Mesothelial cell of epicardium (in vitro differentiated cells): ENCODE results near the gene SLC2A6. TPM values are rescaled to one million over a fixed set of nuclear protein-coding genes. Genes with fewer than 3 reads are reported as not detected.

ENCODE experiments used
- DNase-seq, 2 experiments: peaks; one replicate each; pipeline ENCODE4 v3.0.0; 2021; ENCODE audit warnings: low spot score in 2 of 2; ENCODE audit not compliant: unreplicated experiment in 2 of 2
- H3K27ac Mint-ChIP-seq: 2 replicates; pipeline ENCODE4 v1.8.0; 2021; ENCODE audit warnings: mixed read lengths
- H3K27me3 Mint-ChIP-seq: 2 replicates; pipeline ENCODE4 v1.8.0; 2021; ENCODE audit warnings: low read depth, mixed read lengths
- H3K36me3 Mint-ChIP-seq: 2 replicates; pipeline ENCODE4 v1.8.0; 2021; ENCODE audit warnings: mixed read lengths
- H3K4me1 Mint-ChIP-seq: 2 replicates; pipeline ENCODE4 v1.8.0; 2021; ENCODE audit warnings: mixed read lengths
- H3K4me3 Mint-ChIP-seq: 2 replicates; pipeline ENCODE4 v1.8.0; 2021; ENCODE audit warnings: mild to moderate bottlenecking, moderate library complexity, mixed read lengths
- H3K9me3 Mint-ChIP-seq: 2 replicates; pipeline ENCODE4 v1.8.0; 2021; ENCODE audit warnings: mixed read lengths
- total RNA-seq: library from RNA; stranded (reverse); gene quantifications from 3 replicates; pipeline ENCODE4 v1.2.1, GENCODE V29; 2021
- TF ChIP-seq, protein P1 (sequence below): fragments of 200-600 bp; sonication (generic); IDR thresholded peaks from one replicate; pipeline ENCODE4 v1.5.0; 2021; ENCODE audit warnings: antibody characterized with exemption; ENCODE audit not compliant: unreplicated experiment

The SLC2A6 gene
- total RNA-seq, 1 donor from 2014 or later, result 9.0 TPM

DNA sequence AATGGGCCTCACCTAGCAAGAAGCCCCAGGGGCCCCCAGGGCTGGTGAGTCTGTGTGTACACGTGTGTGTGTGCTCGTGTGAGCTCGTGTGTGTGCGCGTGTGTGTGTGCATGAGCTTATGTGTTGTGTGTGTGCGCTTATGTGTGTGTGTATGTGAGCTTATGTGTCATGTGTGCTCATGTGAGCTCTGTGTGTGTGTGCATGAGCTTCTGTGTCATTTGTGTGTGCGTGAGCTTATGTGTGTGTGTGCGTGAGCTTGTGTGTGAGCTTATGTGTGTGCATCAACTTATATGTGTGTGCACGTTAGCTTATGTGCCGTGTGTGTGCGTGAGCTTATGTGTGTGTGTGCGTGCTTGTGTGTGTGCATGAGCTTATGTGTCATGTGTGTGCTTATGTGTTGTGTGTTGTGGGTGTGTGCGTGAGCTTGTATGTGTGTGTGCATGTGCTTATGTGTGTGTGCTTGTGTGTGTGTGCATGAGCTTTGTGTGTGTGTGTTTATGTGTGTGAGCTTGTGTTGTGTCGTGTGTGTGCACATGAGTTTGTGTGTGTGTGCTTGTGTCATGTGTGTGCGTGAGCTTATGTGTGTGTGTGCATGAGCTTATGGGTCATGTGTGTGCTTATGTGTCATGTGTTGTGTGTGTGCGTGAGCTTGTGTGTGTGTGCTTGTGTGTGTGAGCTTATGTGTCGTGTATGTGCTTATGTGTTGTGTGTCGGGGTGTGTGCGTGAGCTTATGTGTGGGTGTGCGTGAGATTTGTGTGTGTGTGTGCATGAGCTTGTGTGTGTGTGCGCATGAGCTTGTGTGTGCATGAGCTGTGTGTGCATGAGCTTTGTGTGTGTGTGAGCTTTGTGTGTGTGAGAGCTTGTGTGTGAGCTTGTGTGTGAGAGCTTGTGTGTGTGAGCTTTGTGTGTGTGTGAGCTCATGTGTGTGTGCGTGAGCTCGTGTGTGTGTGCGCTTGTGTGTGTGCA, 16.7 kb upstream of the SLC2A6 start:
- Mint-ChIP-seq H3K4me1 (peaks cover 13% of the 10 kb centered on the region), H3K27ac (no peak overlapping the region), H3K4me3 (no peak overlapping the region), H3K27me3 (no peaks in the 10 kb centered on the region), H3K36me3 (no peaks in the 10 kb centered on the region), H3K9me3 (no peaks in the 10 kb centered on the region)
- TF ChIP-seq, protein P1, sequence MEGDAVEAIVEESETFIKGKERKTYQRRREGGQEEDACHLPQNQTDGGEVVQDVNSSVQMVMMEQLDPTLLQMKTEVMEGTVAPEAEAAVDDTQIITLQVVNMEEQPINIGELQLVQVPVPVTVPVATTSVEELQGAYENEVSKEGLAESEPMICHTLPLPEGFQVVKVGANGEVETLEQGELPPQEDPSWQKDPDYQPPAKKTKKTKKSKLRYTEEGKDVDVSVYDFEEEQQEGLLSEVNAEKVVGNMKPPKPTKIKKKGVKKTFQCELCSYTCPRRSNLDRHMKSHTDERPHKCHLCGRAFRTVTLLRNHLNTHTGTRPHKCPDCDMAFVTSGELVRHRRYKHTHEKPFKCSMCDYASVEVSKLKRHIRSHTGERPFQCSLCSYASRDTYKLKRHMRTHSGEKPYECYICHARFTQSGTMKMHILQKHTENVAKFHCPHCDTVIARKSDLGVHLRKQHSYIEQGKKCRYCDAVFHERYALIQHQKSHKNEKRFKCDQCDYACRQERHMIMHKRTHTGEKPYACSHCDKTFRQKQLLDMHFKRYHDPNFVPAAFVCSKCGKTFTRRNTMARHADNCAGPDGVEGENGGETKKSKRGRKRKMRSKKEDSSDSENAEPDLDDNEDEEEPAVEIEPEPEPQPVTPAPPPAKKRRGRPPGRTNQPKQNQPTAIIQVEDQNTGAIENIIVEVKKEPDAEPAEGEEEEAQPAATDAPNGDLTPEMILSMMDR, result no peak
- DNase-seq, result no peak

DNA sequence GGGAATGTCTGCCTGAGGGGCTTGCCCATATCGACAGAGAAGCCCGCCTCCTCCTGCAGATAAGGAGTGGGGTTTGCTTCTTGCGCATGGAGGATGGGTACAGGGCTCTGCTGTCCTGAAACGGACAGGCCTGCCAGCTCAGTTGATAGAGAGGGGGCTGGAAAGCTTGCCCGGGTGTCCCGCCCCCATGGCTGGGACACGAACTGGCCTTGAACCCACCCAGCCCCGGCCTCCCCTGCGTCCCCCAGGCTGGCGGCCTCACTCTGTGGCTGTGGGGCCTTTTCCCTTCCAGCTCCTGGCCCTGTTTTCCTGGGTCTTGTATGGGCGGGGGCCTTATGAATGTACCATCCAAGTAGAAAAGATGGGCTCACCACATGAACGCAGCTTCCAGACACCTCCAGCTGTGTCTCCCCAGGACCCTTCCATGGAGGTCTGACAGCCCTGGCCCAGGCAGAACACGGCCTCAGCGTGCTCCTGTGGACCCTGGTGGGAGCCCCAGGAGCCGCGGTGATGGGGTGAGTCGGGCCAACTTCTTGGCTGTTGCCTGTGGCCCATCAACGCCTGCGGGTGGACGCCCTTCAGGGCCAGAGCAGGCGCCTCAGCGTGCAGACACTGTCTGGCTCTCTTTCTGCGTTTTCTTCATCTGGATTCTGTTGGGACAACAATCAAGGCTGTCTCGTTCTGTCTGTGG, 15.9 kb upstream of the SLC2A6 start:
- H3K36me3 Mint-ChIP-seq, result no peaks in the 10 kb centered on the region

DNA sequence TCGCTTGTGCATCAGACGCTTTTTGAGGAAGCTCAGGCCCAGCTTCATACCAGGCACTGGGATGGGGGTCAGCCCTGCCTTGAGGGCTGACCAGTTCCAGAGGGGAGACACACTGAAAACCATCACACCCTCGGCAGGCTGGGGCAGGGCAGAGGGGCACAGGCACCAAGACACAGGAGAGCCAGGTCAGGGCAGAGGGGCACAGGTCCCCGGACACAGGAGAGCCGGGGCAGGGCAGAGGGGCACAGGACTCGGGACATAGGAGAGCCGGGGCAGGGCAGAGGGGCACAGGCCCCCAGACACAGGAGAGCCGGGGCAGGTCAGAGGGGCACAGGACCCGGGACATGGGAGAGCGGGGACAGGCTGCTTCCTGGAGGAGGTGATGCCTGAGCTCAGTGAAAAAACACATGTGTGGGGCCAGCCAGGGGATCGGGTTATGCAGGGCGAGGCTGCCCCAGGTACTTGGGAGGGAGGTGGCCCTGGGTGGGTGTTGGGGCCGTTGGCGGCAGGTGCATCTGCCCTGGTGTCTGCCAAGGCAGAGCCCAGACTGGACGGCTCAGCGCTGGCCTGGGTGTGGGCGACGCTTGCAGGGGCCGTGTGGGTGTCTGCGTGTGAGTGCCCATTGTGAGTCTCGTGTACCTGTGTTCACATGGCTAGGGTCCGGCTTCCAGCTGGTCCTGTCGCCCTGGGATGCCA, 15.1 kb upstream of the SLC2A6 start:
- Mint-ChIP-seq H3K4me1 (peaks cover 19% of the 10 kb centered on the region), H3K9me3 (no peaks in the 10 kb centered on the region), H3K4me3 (no peak overlapping the region), H3K27me3 (no peaks in the 10 kb centered on the region), H3K27ac (no peak overlapping the region), H3K36me3 (no peaks in the 10 kb centered on the region)
- TF ChIP-seq, protein P1, result no peak
- DNase-seq, result no peak

More for the DNA sequence above, 15.9 kb upstream of the SLC2A6 start:
- Mint-ChIP-seq H3K27ac (no peak overlapping the region), H3K4me3 (no peak overlapping the region), H3K4me1 (peaks cover 13% of the 10 kb centered on the region), H3K9me3 (no peaks in the 10 kb centered on the region), H3K27me3 (no peaks in the 10 kb centered on the region)
- TF ChIP-seq, protein P1, result no peak
- no peak for DNase-seq

DNA sequence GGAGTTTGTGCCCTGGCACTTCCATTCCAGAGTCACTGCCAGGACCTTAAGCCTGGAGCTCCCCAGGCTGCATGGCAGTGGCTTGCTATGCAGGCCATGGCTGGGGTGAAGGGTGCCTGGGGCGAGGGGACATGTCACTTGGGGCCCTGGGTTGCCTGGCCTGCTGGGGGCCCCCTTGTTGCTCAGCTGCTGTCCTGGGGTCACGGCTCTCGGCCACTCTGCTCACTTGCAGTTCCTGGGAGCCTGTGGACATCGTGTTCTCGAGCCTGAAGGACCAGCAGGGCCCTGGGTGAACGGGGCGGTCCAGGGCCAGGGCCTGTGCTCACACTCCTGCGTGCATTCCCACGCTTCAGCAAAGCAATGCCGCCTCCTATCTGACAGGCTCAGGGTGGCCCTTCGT, 14.5 kb upstream of the SLC2A6 start:
- H3K36me3 Mint-ChIP-seq, result no peaks in the 10 kb centered on the region
- no peak for DNase-seq
- TF ChIP-seq, protein P1, result no peak

DNA sequence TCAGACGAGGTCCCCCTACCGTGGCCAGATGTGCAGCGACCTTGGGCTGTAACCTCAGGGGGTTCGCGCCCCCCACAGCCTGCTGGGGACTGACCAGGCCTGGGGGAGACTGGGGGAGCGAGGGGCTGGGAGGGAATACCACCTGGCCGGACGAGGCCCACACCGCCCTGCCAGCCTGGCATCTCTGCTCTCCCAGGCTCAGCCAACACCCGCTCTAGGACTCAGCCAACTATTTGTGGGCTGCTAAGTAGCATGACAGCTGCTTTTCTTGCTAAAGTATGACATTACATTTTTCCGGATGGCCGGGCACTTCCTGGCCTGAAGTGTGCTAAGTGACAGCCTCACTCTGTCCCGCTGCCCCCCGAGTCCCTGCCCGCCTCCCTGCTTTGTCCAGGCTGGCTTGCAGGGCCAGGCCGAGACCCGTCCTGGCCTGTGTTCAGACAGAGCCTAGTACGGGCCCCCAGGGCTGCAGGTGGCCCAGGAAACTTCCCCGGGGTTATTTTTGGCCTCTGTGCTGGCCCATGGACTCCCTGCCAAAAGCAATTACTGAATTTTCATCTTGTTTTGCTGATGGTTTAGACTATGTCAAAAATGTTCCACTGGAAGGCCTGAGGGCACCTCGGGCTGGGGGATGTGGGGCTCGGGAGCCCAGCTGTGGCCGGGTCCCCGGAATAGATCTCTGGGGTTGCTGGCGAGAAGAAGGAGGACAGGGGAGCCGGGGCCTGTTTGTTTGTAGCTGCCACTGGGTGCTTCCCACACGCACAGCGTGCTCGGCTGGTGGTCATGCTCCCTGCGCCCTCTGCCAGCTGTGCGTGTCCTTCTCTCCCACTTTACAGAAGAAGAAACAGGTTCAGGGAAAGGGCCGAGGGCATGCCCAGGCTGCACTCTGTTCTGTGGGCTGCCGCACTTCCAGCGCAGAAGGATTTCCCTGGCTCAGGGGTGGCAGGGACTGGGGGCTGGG, 13.4 kb upstream of the SLC2A6 start:
- H3K27me3 Mint-ChIP-seq, result no peaks in the 10 kb centered on the region

More for the DNA sequence above, 14.5 kb upstream of the SLC2A6 start:
- H3K4me3 Mint-ChIP-seq, result no peak overlapping the region
- no peaks in the 10 kb centered on the region for H3K27me3 Mint-ChIP-seq
- H3K27ac Mint-ChIP-seq, result no peak overlapping the region
- H3K4me1 Mint-ChIP-seq, result peaks cover 19% of the 10 kb centered on the region
- H3K9me3 Mint-ChIP-seq, result no peaks in the 10 kb centered on the region

More for the DNA sequence above, 13.4 kb upstream of the SLC2A6 start:
- no peak overlapping the region for H3K4me3 Mint-ChIP-seq
- peak overlapping the region; percentile 43 for H3K27ac Mint-ChIP-seq
- H3K9me3 Mint-ChIP-seq, result no peaks in the 10 kb centered on the region
- DNase-seq, result no peak
- H3K4me1 Mint-ChIP-seq, result peaks cover 22% of the 10 kb centered on the region
- no peaks in the 10 kb centered on the region for H3K36me3 Mint-ChIP-seq
- TF ChIP-seq, protein P1, result no peak
